Adrenal gland (tissue), 5 donors: ENCODE measurements around the gene LRRC14B.

Experiments used
- CTCF ChIP-seq, 6 experiments: fragments of 450-650 bp in 4 of 6; fragments of 200-600 bp in 2 of 6; sonication (generic) in 1 of 6; IDR thresholded peaks; 1 replicate in 5 of 6; 2 replicates in 1 of 6; pipeline versions ENCODE4 v1.5.1 to v1.8.0; 2016 to 2021; ENCODE audit warnings: antibody characterized with exemption in 6 of 6, mild to moderate bottlenecking in 2 of 6, moderate library complexity in 1 of 6
- POLR2A ChIP-seq, 2 donors: fragments of 450-650 bp; IDR thresholded peaks; one replicate each; pipeline ENCODE4 v1.6.1; 2017; ENCODE audit warnings: antibody characterized with exemption in 2 of 2, mild to moderate bottlenecking in 2 of 2, moderate library complexity in 1 of 2
- donor health status: DM: no; HTN: no; CAD: no.

GRCh38 chr5:191949-192690 lies 825 bp downstream of the LRRC14B start:
- no peak for TF ChIP-seq CTCF (IDR thresholded peaks at IDR 0.05)
- TF ChIP-seq POLR2A (IDR thresholded peaks at IDR 0.05): no peak
